Tibial nerve (tissue), 3 donors: ENCODE data around the gene SUPT20HL1.
"Not testable (repeated sequence)": the region's sequence is repeated elsewhere in the genome, so short reads cannot be mapped to it uniquely, and the experiment has no call there.

ENCODE experiments used
- CTCF ChIP-seq, 5 experiments: fragments of 200-600 bp in 3 of 5; fragments of 450-650 bp in 2 of 5; sonication (generic) in 3 of 5; IDR thresholded peaks; one replicate each; pipeline ENCODE4 v1.5.1; 2016 to 2019; ENCODE audit warnings: antibody characterized with exemption in 5 of 5, mild to moderate bottlenecking in 3 of 5, moderate library complexity in 2 of 5
- POLR2A ChIP-seq, 2 donors: fragments of 450-650 bp; IDR thresholded peaks; one replicate each; pipeline ENCODE4 v1.6.1; 2017; ENCODE audit warnings: antibody characterized with exemption in 2 of 2, mild to moderate bottlenecking in 2 of 2, moderate library complexity in 2 of 2

- TF ChIP-seq CTCF, POLR2A (IDR thresholded peaks at IDR 0.05): not testable (repeated sequence)
Measured at GRCh38 chrX:24362089-24362745, 1.8 kb downstream of the SUPT20HL1 start.
